HepG2 (cell line): Measurements from ENCODE around the gene GNRHR. TPM values are rescaled to one million over a fixed set of nuclear protein-coding genes. Genes with fewer than 3 reads are reported as not detected.
"Not testable (repeated sequence)": the region's sequence is repeated elsewhere in the genome, so short reads cannot be mapped to it uniquely, and the experiment has no call there.

Experiments
- ATAC-seq: fragments of 200-7000 bp; cut with Tn5 transposase; 3 replicates; pipeline ENCODE4 v1.9.1; 2020; ENCODE audit warnings: mild to moderate bottlenecking, moderate library complexity
- BruUV-seq: library from RNA; stranded (reverse); fragments of 400-500 nt; replicated peaks from 2 replicates; lab custom pipeline; 2021; lab: Mats Ljungman, UMichigan
- CTCF ChIA-PET: fragments of 300-600 bp; formaldehyde crosslinking; extraction: SDS; loops from one replicate; lab custom pipeline; 2021; ENCODE audit warnings: low total read pairs, inconsistent platforms, low intra/inter-chr PET ratio; lab: Yijun Ruan, JAX
- POLR2A ChIA-PET: fragments of 350-600 bp; sonication (Branson Sonifier 250); formaldehyde crosslinking; loops from one replicate; lab custom pipeline; 2020; ENCODE audit warnings: antibody characterized with exemption, inconsistent platforms; lab: Yijun Ruan, JAX
- DNase-seq: peaks from one replicate; pipeline ENCODE4 v3.0.0-alpha.2; 2015; ENCODE audit warnings: low spot score
- FAIRE-seq: peaks from 3 replicates; lab custom pipeline; 2011; peaks lifted over from hg19 to GRCh38; lab: Jason Lieb, UNC
- H2AFZ ChIP-seq: one replicate; pipeline ENCODE4 v1.6.1; 2011; ENCODE audit warnings: low read length, inconsistent platforms
- H3K27ac ChIP-seq: fragments of 300-600 bp; 3 replicates; pipeline ENCODE4 v1.8.0; 2011; ENCODE audit warnings: mixed run types, mild to moderate bottlenecking, mixed read lengths, low read length, inconsistent platforms; ENCODE audit not compliant: insufficient read depth; ENCODE audit errors: extremely low read length
- H3K27me3 ChIP-seq, 2 experiments: fragments of 200-600 bp in 1 of 2; 2 replicates in 1 of 2; 3 replicates in 1 of 2; pipeline versions ENCODE4 v1.6.0 to v1.8.0; 2011; ENCODE audit warnings: low read length in 2 of 2, mild to moderate bottlenecking in 2 of 2, moderate library complexity in 2 of 2, inconsistent platforms in 1 of 2; ENCODE audit not compliant: insufficient read depth in 2 of 2, control insufficient read depth in 1 of 2
- H3K36me3 ChIP-seq, 2 experiments: fragments of 200-600 bp in 1 of 2; replicated peaks in 1 of 2; 2 replicates in 1 of 2; 3 replicates in 1 of 2; pipeline versions ENCODE4 v1.5.1 to v1.8.0; 2011; ENCODE audit warnings: low read length in 2 of 2, inconsistent platforms in 1 of 2; ENCODE audit not compliant: insufficient read depth in 2 of 2, control insufficient read depth in 1 of 2
- H3K4me1 ChIP-seq: 2 replicates; pipeline ENCODE4 v1.5.1; 2012; ENCODE audit warnings: low read length, inconsistent platforms; ENCODE audit not compliant: insufficient read depth
- H3K4me2 ChIP-seq: 2 replicates; pipeline ENCODE4 v1.6.0; 2011; ENCODE audit warnings: low read depth, low read length, inconsistent platforms
- H3K4me3 ChIP-seq, 3 experiments: fragments of 200-600 bp in 1 of 3; sonication (generic), shearing (Covaris generic) in 1 of 3; replicated peaks in 1 of 3; 2 replicates each; pipeline ENCODE4 v1.5.1; 2011 to 2016; ENCODE audit warnings: low read length in 3 of 3, inconsistent platforms in 2 of 3, low read depth in 2 of 3, mild to moderate bottlenecking in 2 of 3, control low read depth in 1 of 3, mixed read lengths in 1 of 3; ENCODE audit not compliant: insufficient read depth in 1 of 3
- H3K79me2 ChIP-seq: one replicate; pipeline ENCODE4 v1.6.1; 2011; ENCODE audit warnings: low read length, inconsistent platforms; ENCODE audit not compliant: insufficient read depth
- H3K9ac ChIP-seq: 2 replicates; pipeline ENCODE4 v1.6.0; 2011; ENCODE audit warnings: mild to moderate bottlenecking, low read depth, low read length, inconsistent platforms; ENCODE audit not compliant: insufficient read depth
- H3K9me3 ChIP-seq: 2 replicates; pipeline ENCODE4 v1.5.1; 2012; ENCODE audit warnings: mild to moderate bottlenecking, low read length
- H4K20me1 ChIP-seq: 2 replicates; pipeline ENCODE4 v1.6.0; 2011; ENCODE audit warnings: inconsistent platforms, mild to moderate bottlenecking, low read length, moderate library complexity; ENCODE audit not compliant: insufficient read depth
- GATAD2A ChIP-seq: IDR thresholded peaks from 2 replicates; pipeline ENCODE4 v1.6.1; 2016
- HMGA1 ChIP-seq: sonication (generic); formaldehyde crosslinking; conservative IDR thresholded peaks from 2 replicates; pipeline ENCODE4 v1.4.0; 2020; ENCODE audit warnings: missing genetic modification reagents
- SAFB2 ChIP-seq: sonication (generic); formaldehyde crosslinking; IDR thresholded peaks from 2 replicates; pipeline ENCODE4 v1.5.1; 2020; ENCODE audit warnings: missing genetic modification reagents, low read depth, mild to moderate bottlenecking, borderline replicate concordance
- SIN3B ChIP-seq: fragments of 150-350 bp; IDR thresholded peaks from 2 replicates; pipeline ENCODE4 v1.6.1; 2014; ENCODE audit warnings: low read length
- SUZ12 ChIP-seq: fragments of 150-350 bp; IDR thresholded peaks from 2 replicates; pipeline ENCODE4 v1.6.1; 2014; ENCODE audit warnings: low read depth, low read length
- TEAD3 ChIP-seq: optimal IDR thresholded peaks from 2 replicates; pipeline ENCODE3; 2016; ENCODE audit warnings: borderline replicate concordance
- THRA ChIP-seq: sonication (generic); formaldehyde crosslinking; IDR thresholded peaks from 2 replicates; pipeline ENCODE4 v1.4.0; 2020; ENCODE audit warnings: missing genetic modification reagents, borderline replicate concordance
- TP53 ChIP-seq: sonication (generic); formaldehyde crosslinking; conservative IDR thresholded peaks from 2 replicates; pipeline ENCODE4 v1.4.0; 2020; ENCODE audit warnings: missing genetic modification reagents
- ZNF18 ChIP-seq: sonication (generic); formaldehyde crosslinking; IDR thresholded peaks from 2 replicates; pipeline ENCODE4 v1.8.0; 2022; ENCODE audit warnings: mild to moderate bottlenecking, missing genetic modification reagents; ENCODE audit not compliant: insufficient replicate concordance
- ZNF546 ChIP-seq: sonication (generic); formaldehyde crosslinking; conservative IDR thresholded peaks from 2 replicates; pipeline ENCODE4 v1.8.1; 2023; ENCODE audit warnings: mild to moderate bottlenecking, missing genetic modification reagents
- ZNF563 ChIP-seq: sonication (generic); formaldehyde crosslinking; IDR thresholded peaks from 2 replicates; pipeline ENCODE4 v1.8.0; 2022; ENCODE audit warnings: mild to moderate bottlenecking, moderate library complexity, missing genetic modification reagents
- WGBS: methylation state at CpG from one replicate; pipeline ENCODE4 v1.1.6; 2017; ENCODE audit warnings: low lambda C conversion rate; 5-methylcytosine and 5-hydroxymethylcytosine counted together
- in situ Hi-C: cut with HindIII; loops from 2 replicates; pipeline ENCODE4 v1.10.0; 2017; ENCODE audit warnings: low pct_unique_long_range_greater_than_20kb; ENCODE audit not compliant: extremely low pct_ligation_motif_present
- intact Hi-C: fragments of 100-400 bp; cut with micrococcal nuclease; formaldehyde crosslinking; loops from one replicate; pipeline ENCODE4 v1.10.0; 2022; ENCODE audit not compliant: unreplicated experiment
- polyA plus RNA-seq, 8 experiments: library from polyadenylated mRNA; depleted of rRNA in 3 of 8; stranded (reverse) in 7 of 8; unstranded in 1 of 8; fragments of >200 nt; fragmentation: Illumina TruSeq in 4 of 8; extraction: Trizol in 4 of 8; gene quantifications; 2 replicates each; pipeline versions ENCODE4 v1.2.1 to v1.2.3, GENCODE V29; 2011 to 2016; ENCODE audit warnings: low read depth in 4 of 8, missing spikeins in 1 of 8, mixed read lengths in 1 of 8; ENCODE audit not compliant: insufficient read depth in 1 of 8
- total RNA-seq, 5 experiments: library from RNA; depleted of rRNA; stranded (reverse); fragments of >200 nt; fragmentation: Illumina TruSeq; extraction: Trizol; gene quantifications; 2 replicates each; pipeline ENCODE4 v1.2.3, GENCODE V29; 2016; ENCODE audit warnings: low read depth in 1 of 5
- TF ChIP-seq, protein P1 (sequence below): sonication (generic); formaldehyde crosslinking; IDR thresholded peaks from 2 replicates; pipeline ENCODE4 v1.4.0; 2020; ENCODE audit warnings: low read depth, mild to moderate bottlenecking, missing genetic modification reagents

The GNRHR gene
- total and polyA plus RNA-seq, 2 of the 13 experiments (the other 11 are each of a cell fraction or from before 2014, with no cell fraction given): not detected

DNA sequence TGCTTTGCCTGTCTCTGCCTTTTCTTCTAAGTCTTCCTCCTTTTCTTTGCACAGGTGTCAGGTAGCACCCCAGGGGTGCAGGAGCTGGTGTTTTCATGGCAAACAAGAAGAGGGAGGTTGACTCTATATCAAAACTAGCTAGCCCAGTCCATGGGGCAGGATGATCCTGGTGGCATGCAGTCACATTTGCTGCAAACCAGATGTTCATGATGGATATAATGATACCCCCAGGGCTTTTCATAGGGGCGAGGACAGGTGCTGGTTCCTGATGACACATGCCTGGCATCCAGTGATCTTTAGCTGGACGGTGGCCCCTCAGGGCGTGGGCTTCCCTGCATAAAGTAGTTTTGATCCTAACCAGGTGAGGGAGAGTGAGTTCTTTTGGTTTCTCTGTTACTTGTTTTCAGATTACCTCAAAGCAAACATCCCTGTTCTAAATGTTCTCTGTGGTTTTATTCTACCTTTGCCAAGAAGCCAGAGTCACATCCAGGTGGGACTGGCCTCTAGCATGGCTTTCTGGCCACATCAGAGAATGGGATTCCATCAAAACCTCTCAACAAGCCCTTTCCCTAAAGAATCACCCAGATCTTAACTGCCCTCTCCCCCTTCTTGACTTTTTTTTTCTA, 42.1 kb downstream of the GNRHR start:
- WGBS: 83% methylated on average over 1 of the region's 3 CpGs
- no TSS peak for BruUV-seq
- Histone ChIP-seq H3K9me3 (no peaks in the 10 kb centered on the region), H3K4me2 (no peak overlapping the region), H3K4me1 (peaks cover 13% of the 10 kb centered on the region), H3K9ac (no peak overlapping the region), H3K27ac (no peak overlapping the region), H3K27me3 (no peaks in the 10 kb centered on the region; a peak in 1 of 5 replicates), H3K36me3 (peaks cover 0 to 6% of the 10 kb centered on the region in 2 experiments; a peak in 1 of 5 replicates), H4K20me1 (peaks cover 3% of the 10 kb centered on the region; the same call in 1 of the 2 replicates), H3K79me2 (peaks cover 41% of the 10 kb centered on the region), H3K4me3 (no peak overlapping the region), H2AFZ (no peak overlapping the region)
- in situ Hi-C loops (no loop called here), intact Hi-C loops (no loop called here)
- ATAC-seq: no peak
- TF ChIP-seq SAFB2 (CRISPR knock-in tag): no peak
- TF ChIP-seq TEAD3 (CRISPR knock-in tag): no peak
- TF ChIP-seq ZNF18 (CRISPR knock-in tag): no peak
- TF ChIP-seq ZNF563 (CRISPR knock-in tag): no peak
- TF ChIP-seq SIN3B: no peak
- no peak for TF ChIP-seq HMGA1
- no peak for TF ChIP-seq SUZ12
- no peak for TF ChIP-seq ZNF546 (CRISPR knock-in tag)
- no peak for TF ChIP-seq TP53 (CRISPR knock-in tag)
- no peak for TF ChIP-seq GATAD2A (CRISPR knock-in tag)
- TF ChIP-seq, protein P1, sequence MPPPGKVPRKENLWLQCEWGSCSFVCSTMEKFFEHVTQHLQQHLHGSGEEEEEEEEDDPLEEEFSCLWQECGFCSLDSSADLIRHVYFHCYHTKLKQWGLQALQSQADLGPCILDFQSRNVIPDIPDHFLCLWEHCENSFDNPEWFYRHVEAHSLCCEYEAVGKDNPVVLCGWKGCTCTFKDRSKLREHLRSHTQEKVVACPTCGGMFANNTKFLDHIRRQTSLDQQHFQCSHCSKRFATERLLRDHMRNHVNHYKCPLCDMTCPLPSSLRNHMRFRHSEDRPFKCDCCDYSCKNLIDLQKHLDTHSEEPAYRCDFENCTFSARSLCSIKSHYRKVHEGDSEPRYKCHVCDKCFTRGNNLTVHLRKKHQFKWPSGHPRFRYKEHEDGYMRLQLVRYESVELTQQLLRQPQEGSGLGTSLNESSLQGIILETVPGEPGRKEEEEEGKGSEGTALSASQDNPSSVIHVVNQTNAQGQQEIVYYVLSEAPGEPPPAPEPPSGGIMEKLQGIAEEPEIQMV (CRISPR knock-in tag): no peak
- TF ChIP-seq THRA (CRISPR knock-in tag): no peak
- no peak for DNase-seq
- POLR2A ChIA-PET: no interaction called here
- CTCF ChIA-PET: no interaction called here
- FAIRE-seq: no peak

DNA sequence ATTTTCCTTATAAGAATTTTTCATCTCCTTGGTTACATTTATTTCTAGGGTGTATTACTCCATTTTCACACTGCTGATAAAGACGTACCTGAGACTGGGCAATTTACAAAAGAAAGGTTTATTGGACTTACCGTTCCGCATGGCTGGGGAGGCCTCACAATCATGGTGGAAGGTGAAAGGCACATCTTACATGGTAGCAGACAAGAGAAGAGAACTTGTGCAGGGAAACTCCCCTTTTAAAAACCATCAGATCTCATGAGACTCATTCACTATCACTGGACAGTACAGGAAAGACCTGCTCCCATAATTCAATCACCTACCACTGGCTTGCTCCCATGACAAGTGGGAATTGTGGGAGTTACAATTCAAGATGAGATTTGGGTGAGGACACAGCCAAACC, 47.5 kb downstream of the GNRHR start:
- H4K20me1 ChIP-seq, FAIRE-seq, BruUV-seq, H3K27me3 ChIP-seq, DNase-seq, in situ Hi-C loops, POLR2A ChIA-PET, H3K9ac ChIP-seq, H3K9me3 ChIP-seq, H3K36me3 ChIP-seq, ATAC-seq, H3K4me2 ChIP-seq, H3K4me3 ChIP-seq, intact Hi-C loops, H2AFZ ChIP-seq, CTCF ChIA-PET, H3K27ac ChIP-seq: not testable (repeated sequence)
- Histone ChIP-seq H3K4me1 (peaks cover 35% of the 10 kb centered on the region), H3K79me2 (peaks cover 77% of the 10 kb centered on the region)
- WGBS: 100% methylated on average over 3 of the region's 3 CpGs
